Measurements from ENCODE around the gene SOX6. TPM values are rescaled to one million over a fixed set of nuclear protein-coding genes. Genes with fewer than 3 reads are reported as not detected.
A peak's percentile ranks its signal among the peaks of the same experiment; 100 is the strongest.

SOX6 gene
- total and polyA plus RNA-seq, 8 donors = 5.1 to 23.0 (median 18.7) TPM

- H3K27me3 ChIP-seq = no peaks in the 10 kb centered on the region
- no peak for FAIRE-seq
- no peaks in the 10 kb centered on the region for H3K36me3 ChIP-seq
- H3K4me3 ChIP-seq = no peak overlapping the region
- H3K9me3 ChIP-seq = no peaks in the 10 kb centered on the region
- DNase-seq = no peak
- H3K27ac ChIP-seq = peak overlapping the region in 1 of 4 donors; percentile 25
- intact Hi-C loops (cut with DNase I) = no loop called here
- no peak for TF ChIP-seq CTCF (IDR thresholded peaks at IDR 0.05)
- H3K4me1 ChIP-seq = peaks cover 0 to 10% (median 8%) of the 10 kb centered on the region in 3 donors
- ATAC-seq = no peak
Observed at GRCh38 chr11:16125796-16126195, 230.6 kb downstream of the SOX6 start.

- Histone ChIP-seq H3K36me3 (no peaks in the 10 kb centered on the region), H3K27ac (no peak overlapping the region), H3K4me3 (no peak overlapping the region), H3K27me3 (no peaks in the 10 kb centered on the region), H3K9me3 (no peaks in the 10 kb centered on the region), H3K4me1 (peaks cover 0 to 10% (median 8%) of the 10 kb centered on the region in 3 donors)
- intact Hi-C loops (cut with DNase I) = no loop called here
- 69 to 74% methylated on average over 3 of the region's 3 CpGs for WGBS, 2 donors
- no peak for ATAC-seq
- DNase-seq = no peak
- FAIRE-seq = no peak
- TF ChIP-seq CTCF (IDR thresholded peaks at IDR 0.05) = no peak
Observed at GRCh38 chr11:16124390-16124789, 232.0 kb downstream of the SOX6 start.

GRCh38 chr11:16121853-16122252 is 234.5 kb downstream of the SOX6 start:
- intact Hi-C loops (cut with DNase I) = no loop called here
- Histone ChIP-seq H3K27ac (no peak overlapping the region), H3K4me1 (peaks cover 0 to 8% (median 4%) of the 10 kb centered on the region in 3 donors), H3K27me3 (no peaks in the 10 kb centered on the region), H3K4me3 (no peak overlapping the region), H3K9me3 (no peaks in the 10 kb centered on the region), H3K36me3 (no peaks in the 10 kb centered on the region)
- no peak for TF ChIP-seq CTCF (IDR thresholded peaks at IDR 0.05)
- FAIRE-seq (no peak), ATAC-seq (no peak), DNase-seq (no peak)
- 95 to 97% methylated on average over 1 of the region's 1 CpG for WGBS, 2 donors

- ATAC-seq (no peak), FAIRE-seq (no peak), DNase-seq (no peak)
- peaks cover 7 to 12% (median 8%) of the 10 kb centered on the region in 3 donors for H3K4me1 ChIP-seq
- no peak overlapping the region for H3K27ac ChIP-seq
- H3K9me3 ChIP-seq = no peaks in the 10 kb centered on the region
- intact Hi-C loops (cut with DNase I) = no loop called here
- no peak for TF ChIP-seq CTCF (IDR thresholded peaks at IDR 0.05)
- no peaks in the 10 kb centered on the region for H3K36me3 ChIP-seq
- H3K27me3 ChIP-seq = no peaks in the 10 kb centered on the region
- H3K4me3 ChIP-seq = no peak overlapping the region
Observed at GRCh38 chr11:16120008-16120407, 236.3 kb downstream of the SOX6 start.

- TF ChIP-seq CTCF (IDR thresholded peaks at IDR 0.05) = no peak
- 63 to 71% methylated on average over 4 of the region's 4 CpGs for WGBS, 2 donors
Observed at GRCh38 chr11:16117989-16118756, 238.2 kb downstream of the SOX6 start.

More at GRCh38 chr11:16117989-16118756, 238.2 kb downstream of the SOX6 start:
- DNase-seq (no peak), ATAC-seq (peak in 1 of 4 donors; percentile 32), FAIRE-seq (no peak)
- intact Hi-C loops (cut with DNase I) = no loop called here
- H3K9me3 ChIP-seq = no peaks in the 10 kb centered on the region
- H3K27me3 ChIP-seq = no peaks in the 10 kb centered on the region
- no peaks in the 10 kb centered on the region for H3K36me3 ChIP-seq
- H3K4me1 ChIP-seq = peaks cover 19 to 28% (median 24%) of the 10 kb centered on the region in 3 donors
- no peak overlapping the region for H3K4me3 ChIP-seq
- H3K27ac ChIP-seq = no peak overlapping the region

Measured in pancreas (tissue), 10 donors.